ENCODE results near the gene IRAK3.
"Not testable (repeated sequence)": the region's sequence is repeated elsewhere in the genome, so short reads cannot be mapped to it uniquely, and the experiment has no call there.

The IRAK3 gene

GRCh38 chr12:66217342-66217917 is 28.4 kb downstream of the IRAK3 start:
- no peak for DNase-seq

GRCh38 chr12:66228462-66228861 is 39.4 kb downstream of the IRAK3 start:
- no peak for DNase-seq

DNA sequence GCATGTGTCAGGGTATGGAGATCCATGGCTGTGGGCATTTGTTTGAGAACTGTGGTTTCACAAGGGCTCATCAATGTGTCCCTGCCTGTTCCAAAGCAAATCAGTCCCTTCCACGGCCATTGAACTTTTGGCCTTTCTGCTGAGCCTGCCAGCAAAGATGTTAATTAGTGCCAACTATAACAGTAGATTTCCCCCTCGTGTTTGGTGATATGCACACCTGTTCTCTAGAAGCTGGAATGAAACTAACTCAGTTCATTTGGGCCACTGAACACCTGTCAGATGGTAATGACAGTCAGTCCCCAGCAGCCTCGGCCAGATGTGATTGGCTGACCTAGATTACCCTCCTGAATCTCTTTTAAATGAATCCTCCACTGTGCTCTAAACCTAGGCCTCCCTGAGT is 43.2 kb downstream of the IRAK3 start:
- DNase-seq: no peak

GRCh38 chr12:66234037-66234693 is 45.2 kb downstream of the IRAK3 start:
- not testable (repeated sequence) for DNase-seq

DNA sequence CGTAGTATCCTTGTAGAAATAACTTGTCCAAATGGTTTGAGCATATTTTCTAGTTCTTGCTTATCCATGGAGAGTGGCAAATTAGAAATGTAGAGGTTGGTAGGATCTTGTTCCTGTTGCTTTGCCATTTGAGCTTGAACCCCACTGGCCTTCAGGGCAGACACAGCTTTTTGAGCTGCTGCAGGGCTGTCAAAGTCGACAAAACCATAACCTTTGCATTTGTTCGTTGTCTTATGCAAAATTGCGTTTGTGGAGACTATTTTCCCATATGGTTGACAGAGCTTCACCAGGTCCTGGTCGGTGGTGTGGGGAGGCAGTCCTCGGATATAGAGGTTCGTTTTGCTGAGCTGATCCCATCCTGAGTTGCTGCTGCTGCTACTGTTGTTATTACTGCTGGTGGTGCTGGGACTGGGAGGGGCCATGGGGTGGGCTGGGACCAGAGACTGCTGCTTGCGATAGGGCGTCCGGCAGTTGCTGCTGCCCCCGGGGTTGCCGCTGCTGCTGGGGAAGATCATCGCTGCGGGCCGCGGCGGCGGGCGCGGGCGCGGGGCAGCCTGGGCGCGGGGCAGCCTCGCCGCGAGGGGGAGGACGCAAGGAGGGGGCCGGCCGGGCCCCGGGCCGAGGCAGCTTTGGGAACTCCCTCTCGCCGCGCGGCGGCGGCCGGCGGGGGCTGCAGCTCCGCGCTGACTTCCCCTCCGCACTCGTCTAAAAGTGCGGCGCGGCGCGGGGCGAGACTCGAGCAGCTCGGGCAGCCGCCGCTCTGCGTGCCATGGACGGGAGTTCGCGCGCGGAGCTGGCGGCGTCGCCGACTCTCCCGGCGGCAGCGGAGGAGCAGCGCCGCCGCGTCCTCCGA is 46.0 kb downstream of the IRAK3 start:
- peak; percentile 4 for DNase-seq

DNA sequence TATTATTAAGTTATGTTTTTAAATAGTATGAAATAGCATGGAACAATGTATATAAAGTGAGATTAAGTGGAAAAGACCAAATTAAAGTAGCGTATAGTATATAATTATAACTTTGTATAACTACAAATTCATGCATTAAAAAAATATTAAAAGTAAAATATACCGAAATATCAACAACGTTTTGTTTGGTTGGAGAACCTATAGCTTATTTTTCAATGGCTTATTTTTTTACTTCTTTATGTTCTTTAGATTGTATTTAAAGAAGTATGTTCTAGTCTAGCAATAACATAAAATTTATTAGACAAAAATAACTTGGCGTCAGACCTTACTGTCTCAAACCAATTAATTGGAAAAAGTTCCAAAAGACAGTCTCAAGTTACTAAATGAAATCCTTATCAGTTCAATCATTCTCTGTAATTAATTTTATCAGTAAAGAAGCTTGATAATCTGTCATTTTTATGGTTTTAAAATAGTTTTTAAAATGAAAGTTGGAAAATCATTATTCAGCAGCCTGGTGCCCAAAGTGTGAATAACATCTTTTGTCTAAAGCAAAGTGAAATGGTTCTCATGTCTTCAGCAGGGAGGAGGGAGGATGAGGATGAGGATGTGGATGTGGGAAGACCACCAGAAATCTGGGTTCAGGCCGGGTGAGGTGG is 46.7 kb downstream of the IRAK3 start:
- DNase-seq: no peak

- not testable (repeated sequence) for DNase-seq
Measured at GRCh38 chr12:66236282-66236675, 47.3 kb downstream of the IRAK3 start.

DNA sequence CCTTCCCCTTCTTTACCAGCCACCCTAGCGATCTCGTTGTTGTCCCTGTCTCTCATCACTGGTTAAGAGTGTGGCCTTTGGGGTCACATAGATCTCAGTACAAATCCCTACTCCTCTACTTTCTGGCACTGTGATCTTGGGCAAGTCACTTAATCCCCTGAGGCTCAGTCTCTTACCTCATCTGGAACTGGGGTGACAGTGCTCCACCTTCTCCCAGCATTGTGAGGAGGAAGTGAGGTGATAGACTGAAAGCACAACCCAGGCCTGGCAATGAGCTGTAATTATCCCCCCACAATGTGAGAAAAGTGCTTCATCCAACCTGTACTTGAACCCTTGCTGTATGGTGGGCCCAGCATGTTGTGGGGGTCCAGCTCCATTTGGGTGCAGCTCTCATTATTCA is 48.0 kb downstream of the IRAK3 start:
- no peak for DNase-seq

DNA sequence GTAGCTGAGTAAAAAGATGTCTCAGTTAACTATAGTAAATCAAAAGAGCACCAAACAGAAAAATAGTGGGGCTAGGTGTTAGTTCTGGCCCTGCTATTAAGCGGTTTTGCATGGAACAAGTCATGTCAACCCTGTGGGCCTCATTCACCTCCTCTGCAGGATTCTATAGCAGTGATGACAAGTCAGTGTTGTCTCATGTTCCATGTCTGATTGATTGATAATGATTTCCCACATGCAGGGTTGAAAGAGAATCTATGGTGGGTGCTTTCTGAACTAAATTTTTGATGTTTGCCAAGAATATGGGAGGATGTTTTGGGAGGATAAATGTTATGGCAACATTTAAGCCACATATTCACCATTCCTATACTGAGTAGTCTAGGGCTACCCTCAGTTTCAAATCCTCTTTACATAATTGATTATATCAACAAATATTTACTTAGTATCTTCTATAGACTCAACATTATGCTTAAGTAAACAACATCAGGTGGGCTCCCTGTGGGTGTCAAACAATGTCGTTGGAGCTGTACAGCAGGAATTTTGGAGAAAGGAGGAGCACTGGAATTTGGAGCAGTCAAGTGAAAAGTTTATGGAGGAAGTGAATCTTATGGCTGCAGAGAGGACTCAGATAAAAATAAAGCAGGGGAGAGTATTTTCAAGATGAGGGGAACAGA is 48.6 kb downstream of the IRAK3 start:
- no peak for DNase-seq

- no peak for DNase-seq
Measured at GRCh38 chr12:66239295-66239694, 50.3 kb downstream of the IRAK3 start.

- DNase-seq: no peak
Measured at GRCh38 chr12:66240096-66240820, 51.2 kb downstream of the IRAK3 start.

- no peak for DNase-seq
Measured at GRCh38 chr12:66241061-66242043, 52.3 kb downstream of the IRAK3 start.

DNA sequence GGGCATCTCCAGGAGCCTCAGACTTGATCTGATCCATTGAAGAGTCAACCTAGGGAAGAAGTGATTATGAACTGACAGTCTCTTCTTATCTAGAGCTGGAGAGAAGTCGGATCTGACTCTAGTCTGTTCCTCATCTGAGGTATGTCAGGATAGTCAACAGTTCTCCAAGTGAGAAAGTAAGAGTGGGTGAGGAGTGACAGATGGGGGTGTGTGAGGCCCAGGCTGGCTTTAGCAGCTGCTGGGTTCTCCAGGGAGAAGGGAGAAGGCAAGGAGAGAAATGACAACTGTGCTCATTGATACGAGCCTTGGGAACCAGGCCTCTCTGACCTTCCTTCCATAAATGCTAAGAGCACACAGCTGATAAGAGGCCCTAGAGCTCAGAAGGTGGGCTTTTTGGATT is 53.3 kb downstream of the IRAK3 start:
- DNase-seq: no peak

GRCh38 chr12:66243911-66244310 is 54.9 kb downstream of the IRAK3 start:
- DNase-seq: no peak

DNA sequence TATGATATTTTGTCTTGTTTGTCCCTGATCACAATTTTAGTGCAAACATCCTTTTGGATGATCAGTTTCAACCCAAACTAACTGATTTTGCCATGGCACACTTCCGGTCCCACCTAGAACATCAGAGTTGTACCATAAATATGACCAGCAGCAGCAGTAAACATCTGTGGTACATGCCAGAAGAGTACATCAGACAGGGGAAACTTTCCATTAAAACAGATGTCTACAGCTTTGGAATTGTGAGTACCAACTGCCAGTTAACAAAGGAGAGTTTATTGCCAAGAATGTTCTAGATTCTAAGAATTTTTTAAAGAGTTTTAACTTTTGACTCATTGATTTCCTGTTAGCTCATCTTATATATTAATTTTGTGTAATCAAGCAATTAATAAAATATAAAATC is 55.4 kb downstream of the IRAK3 start:
- no peak for DNase-seq

DNA sequence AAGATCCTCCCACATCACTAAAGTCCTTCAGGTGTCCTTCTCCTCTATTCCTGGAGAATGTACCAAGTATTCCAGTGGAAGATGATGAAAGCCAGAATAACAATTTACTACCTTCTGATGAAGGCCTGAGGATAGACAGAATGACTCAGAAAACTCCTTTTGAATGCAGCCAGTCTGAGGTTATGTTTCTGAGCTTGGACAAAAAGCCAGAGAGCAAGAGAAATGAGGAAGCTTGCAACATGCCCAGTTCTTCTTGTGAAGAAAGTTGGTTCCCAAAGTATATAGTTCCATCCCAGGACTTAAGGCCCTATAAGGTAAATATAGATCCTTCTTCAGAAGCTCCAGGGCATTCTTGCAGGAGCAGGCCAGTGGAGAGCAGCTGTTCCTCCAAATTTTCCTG is 58.7 kb downstream of the IRAK3 start:
- no peak for DNase-seq

DNA sequence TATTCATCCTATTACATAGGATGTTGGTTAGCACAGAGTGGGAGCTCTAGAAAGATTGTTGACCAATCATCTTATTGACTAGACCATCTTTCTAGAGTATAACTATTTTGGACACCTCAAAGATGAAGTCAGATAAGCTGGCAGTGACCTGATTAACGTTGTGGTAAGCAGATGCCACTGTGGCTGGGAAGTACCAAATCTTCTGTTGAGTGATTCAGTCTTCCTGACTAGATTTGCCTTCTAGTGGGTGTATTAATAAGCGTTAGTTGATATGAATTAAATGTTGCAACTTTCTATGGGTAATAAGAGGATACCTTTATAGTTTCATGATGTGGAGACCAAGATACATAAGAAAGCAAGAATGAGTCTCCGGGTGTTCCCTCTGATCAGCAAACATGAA is 62.0 kb downstream of the IRAK3 start:
- DNase-seq: no peak

GRCh38 chr12:66252771-66253170 is 63.8 kb downstream of the IRAK3 start:
- DNase-seq: no peak

- no peak for DNase-seq
Measured at GRCh38 chr12:66255737-66256136, 66.7 kb downstream of the IRAK3 start.

DNA sequence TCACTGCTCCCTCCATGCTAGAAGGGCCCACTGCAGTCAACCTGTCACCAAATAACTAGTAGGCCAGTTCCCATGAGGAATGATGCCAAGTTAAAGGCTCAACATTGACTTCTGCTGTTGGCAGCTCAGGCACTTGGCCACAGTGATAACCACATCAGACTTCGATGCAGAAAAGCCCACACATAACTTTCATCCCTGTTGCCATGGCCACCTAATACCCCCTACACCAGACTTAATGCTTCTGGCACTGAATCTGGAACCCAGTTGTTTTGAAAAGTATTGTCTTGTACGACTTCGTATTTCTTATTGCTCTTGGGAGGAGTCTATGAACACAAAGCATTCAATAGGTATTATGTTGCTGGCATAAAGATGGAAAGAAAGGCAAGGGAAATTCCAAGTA is 69.0 kb downstream of the IRAK3 start:
- DNase-seq: no peak

GRCh38 chr12:66262737-66263136 is 73.7 kb downstream of the IRAK3 start:
- no peak for DNase-seq

Measured in effector CD8-positive, alpha-beta T cell (primary cell).